CD4-positive, alpha-beta T cell treated with Interleukin-17A for 1 hour (primary cell): ENCODE results near the gene RBM8A.
A peak's percentile ranks its signal among the peaks of the same experiment; 100 is the strongest.
"Not testable (repeated sequence)": the region's sequence is repeated elsewhere in the genome, so short reads cannot be mapped to it uniquely, and the experiment has no call there.

ENCODE experiments used
- DNase-seq: peaks from one replicate; pipeline ENCODE4 v3.0.0-alpha.2; 2020

The RBM8A gene

DNA sequence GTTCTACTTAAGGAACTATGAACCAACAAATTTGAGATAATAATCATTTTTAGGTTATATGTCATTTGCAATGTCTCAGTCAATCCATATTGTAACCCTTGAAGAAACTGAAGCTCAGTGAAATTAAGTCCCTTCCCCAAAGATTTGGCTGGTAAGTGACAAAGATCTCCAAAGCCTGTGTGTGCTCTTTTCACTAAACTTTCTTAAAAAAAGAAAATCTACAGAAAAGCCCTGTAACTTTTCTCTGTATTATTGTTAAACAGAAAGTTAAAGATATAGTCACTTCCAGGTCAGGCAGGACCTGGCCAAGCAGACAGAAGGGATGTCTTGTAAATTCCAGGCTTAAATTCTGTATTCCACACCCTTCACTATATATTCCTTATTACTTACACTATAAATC lies 29.1 kb upstream of the RBM8A start:
- no peak for DNase-seq

DNA sequence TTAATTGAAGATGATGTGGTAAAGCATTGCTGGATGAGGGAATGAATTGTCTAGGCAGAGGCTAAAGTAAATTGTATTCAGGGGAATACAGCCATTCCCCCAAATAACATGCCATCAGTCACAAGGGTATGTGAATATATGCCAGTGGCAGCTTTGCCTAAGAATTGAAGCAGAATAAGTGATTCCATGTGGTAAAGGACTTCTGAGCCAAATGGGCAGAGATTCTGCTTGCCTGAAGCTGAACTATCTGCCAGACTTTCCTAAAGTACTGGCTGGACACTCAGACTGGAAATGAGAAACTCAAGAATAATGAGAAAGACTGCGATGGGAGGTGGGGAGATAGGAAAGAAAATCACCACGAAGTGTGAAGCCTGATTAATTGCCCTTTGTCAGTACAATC lies 28.2 kb upstream of the RBM8A start:
- no peak for DNase-seq

DNA sequence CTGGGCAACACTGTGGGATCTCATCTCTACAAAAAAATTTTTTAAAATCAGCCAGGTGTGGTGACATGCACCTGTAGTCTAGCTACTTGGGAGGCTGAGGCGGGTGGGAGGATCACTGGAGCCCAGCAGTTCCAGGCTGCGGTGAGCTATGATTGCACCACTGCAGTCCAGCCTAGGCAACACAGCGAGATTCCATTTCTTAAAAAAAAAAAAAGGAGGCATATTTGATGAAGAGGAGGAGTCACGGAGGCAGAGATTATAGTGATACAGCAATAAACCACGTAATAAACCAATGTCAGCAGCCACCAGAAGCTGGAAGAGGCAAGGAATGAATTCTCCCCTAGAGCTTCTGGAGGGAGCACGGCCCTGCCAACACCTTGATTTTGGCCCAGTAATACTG lies 26.6 kb upstream of the RBM8A start:
- DNase-seq, result no peak

DNA sequence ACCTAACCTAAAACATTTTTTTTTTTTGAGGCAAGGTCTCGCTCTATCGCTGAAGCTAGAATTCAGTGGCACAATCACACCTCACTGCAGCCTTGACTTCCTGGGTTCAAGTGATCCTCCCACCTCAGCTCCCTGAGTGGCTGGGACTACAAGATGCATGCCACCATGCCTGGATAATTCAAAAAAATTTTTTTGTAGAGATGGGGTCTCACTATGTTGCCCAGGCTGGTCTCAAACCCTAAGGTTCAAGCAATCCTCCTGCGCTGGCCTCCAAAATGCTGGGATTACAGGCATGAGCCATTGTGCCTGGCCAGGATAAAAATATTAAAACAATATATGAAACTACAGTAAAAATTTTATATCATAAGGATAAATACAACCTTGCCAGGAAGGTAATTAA lies 25.6 kb upstream of the RBM8A start:
- DNase-seq, result no peak

DNA sequence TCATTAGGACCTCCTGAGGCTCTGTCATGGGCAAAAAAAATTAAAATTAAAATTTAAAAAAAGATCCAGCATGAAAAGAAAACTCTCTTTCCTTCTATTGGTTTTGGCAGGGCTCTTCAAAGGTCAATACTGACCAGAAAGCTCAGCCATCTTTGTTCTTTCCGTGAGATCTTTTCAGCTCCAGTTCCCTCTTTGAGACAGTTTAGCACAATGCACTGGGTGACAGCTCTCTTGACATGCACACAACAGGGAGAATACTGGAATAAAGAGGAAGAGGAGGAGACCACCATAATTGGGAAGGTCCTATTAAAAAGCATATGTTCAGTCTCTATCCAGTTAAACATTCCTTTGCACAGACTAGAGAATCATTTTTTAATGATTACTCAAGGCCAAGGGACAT lies 24.2 kb upstream of the RBM8A start:
- DNase-seq, result no peak

DNA sequence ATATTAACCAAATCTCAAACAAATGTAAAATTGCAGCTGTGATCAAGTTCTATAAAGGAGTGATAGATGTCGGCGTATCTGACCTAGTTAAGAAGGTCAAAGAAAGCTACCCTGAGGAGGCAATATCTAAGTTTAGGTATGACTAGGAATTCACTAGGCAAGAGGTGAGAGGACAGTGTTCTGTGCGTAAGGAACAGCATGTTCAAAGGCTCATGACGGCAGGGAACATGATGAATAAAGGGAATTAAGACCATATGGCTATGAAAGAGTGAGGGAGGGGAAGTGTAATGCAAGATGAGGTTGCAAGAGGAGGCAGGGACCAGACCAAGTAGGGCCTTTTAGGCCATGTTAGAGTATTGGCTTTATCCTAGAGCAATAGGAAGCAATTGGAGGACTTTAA lies 21.9 kb upstream of the RBM8A start:
- no peak for DNase-seq

DNA sequence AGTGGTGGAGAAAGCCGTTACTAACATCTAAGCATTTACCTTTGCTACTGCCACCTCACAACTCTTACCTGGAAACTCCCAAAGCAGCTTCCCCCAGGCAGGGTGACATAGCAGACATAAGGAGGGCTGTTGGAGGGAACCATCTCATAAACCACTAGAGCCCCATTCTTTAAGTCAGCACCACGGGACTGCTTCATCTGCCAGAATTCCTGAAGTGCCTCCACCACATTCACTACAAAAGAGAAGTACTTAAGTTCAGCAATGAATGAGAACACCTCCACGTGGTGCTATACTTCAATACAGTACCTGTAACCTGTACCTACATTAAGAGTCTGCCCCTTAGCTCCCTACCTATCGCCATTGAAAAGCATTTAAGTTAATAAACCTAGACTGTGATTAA lies 20.3 kb upstream of the RBM8A start:
- DNase-seq, result no peak

DNA sequence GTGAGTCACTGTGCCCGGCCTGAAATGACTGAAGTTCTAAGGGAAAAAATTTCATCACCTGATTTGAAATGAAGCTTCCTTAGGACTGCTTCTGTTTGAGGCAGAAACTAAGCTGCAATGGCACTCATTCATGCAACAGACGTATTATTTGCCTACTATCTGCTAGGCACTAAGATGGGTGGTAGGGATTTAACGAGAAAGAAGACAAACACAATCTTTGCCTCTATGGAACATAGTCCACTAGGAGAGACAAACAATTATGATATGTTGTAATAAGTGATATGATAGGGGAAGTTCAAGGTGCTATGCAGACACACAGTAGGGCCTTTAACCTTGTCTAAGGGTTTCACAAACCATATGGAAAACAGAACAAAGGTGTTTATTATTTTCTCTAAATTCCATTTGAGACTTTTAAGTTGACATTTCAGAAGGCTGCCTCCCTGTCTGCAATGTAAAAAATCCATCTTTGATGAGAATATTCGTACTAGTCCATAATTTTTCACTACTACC lies 19.2 kb upstream of the RBM8A start:
- DNase-seq, result no peak

DNA sequence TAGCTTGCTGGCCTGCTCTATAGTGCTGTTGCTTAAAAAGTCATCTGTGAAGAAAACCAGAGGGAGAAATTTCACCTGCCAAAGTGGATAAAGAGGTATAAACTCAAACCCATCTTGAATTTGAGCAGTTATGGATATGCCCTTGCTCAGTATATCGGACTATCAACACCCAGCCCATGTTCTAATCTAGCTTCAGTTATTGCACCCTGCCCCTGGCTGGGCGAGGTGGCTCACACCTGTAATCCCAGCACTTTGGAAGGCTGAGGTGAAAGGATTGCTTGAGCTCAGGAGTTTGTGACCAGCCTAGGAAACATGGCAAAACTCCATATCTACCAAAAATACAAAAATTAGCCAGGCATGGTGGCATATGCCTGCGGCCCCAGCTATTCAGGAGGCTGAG lies 17.2 kb upstream of the RBM8A start:
- DNase-seq, result no peak

DNA sequence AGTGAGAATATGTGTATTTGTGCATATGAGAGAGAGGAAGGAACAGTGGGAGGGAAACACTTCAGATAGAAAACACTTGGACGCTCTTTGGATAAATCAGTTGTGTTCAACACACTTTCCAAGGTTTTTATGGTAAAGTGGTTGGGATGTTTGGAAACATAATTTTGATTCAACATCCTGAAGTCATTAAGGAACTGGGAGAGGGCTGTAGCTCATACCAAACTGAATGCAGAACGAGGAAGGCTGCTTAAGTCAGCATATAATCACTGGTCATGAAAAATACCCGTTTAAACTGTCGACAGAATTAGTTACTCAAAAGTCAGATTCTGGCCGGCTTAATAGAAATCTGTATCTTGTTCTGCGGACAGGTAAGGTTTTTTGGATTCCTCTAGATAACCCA lies 15.6 kb upstream of the RBM8A start:
- no peak for DNase-seq

DNA sequence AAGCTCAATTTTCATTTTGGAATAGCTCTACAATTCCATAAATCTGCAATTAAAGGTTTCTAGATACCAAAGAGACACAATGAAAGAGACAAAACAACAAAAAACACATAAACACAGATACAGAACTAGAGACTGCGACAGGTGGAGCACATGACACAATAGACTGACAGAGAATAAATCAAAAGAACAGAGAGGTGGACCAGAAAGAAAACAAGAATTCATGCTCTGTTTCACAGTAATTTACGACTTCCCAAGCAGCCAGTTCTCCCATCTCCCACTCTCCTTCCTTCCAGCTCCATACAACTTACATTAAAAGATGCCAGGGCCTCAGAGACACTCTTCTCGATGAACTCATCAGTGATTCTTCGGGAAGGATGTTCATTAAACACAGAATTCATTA lies 15.1 kb upstream of the RBM8A start:
- DNase-seq, result no peak

DNA sequence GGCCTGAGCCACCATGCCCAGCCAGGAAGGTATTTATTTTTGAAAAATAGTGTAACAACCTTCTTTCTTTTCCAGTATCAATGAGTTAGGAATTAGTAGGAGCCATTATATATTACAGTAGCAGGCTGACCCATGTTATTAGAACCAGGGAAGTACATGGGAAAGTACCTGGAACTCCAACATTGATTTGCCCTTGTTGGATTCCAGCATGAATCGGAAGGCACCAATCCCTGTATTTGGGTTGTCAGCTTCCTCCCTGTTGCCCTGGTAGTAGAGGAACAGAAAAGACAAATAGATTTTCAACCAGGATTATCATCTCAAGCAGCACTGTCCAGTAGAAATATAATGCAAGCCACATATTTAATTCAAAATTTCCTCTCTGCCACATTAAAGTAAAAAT lies 10.2 kb upstream of the RBM8A start:
- DNase-seq, result no peak

DNA sequence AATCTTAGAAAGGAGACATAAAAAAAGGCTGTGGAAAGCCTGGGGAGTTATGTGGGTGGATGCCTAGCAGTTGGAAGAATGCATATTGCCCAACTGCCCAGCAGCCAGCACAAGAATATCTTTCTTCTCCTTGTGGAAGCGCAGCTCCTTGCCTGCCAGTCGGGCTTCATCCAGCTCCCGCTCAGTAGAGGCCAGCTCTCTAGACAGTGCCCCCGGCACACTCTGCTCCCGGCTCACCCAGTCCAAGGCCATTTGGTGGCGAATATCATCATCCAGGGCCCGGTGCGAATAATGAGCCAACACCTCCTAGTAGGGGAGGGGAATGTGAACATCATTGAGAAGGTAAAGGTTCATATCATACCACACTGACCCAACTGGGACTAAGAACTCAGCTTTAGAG lies 9.0 kb upstream of the RBM8A start:
- no peak for DNase-seq

DNA sequence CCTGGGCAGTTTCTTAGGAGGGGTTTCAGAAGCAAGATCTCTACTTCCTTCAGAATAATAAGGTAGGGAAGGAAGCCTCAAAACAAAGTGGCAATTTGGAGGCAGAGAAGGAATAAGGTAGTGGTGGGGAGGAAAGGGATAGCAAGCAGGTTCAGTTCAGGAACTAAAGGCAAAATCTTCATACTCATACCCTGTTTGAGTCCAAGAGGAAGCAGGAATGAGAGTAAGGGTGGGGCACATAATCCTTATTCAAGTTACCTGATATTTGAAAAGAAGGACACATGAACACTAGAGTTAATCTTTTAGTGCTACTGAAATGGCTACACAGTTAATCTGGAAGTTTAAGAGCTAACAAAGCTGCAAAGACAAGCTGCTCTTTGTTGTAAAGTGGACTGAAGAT lies 8.4 kb upstream of the RBM8A start:
- DNase-seq, result no peak

DNA sequence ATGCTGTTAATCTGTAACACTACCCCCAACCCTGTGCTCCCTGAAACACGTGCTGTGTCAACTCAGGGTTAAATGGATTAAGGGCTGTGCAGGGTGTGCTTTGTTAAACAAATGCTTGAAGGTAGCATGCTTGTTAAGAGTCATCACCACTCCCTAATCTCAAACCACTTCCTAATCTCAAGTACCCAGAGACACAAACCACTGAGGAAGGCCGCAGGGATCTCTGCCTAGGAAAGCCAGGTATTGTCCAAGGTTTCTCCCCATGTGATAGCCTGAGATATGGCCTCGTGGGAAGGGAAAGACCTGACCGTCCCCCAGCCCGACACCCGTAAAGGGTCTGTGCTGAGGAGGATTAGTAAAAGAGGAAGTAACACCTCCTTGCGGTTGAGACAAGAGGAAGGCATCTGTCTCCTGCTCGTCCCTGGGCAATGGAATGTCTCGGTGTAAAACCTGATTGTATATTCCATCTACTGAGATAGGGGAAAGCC lies 5.3 kb upstream of the RBM8A start:
- DNase-seq, result peak; percentile 63

DNA sequence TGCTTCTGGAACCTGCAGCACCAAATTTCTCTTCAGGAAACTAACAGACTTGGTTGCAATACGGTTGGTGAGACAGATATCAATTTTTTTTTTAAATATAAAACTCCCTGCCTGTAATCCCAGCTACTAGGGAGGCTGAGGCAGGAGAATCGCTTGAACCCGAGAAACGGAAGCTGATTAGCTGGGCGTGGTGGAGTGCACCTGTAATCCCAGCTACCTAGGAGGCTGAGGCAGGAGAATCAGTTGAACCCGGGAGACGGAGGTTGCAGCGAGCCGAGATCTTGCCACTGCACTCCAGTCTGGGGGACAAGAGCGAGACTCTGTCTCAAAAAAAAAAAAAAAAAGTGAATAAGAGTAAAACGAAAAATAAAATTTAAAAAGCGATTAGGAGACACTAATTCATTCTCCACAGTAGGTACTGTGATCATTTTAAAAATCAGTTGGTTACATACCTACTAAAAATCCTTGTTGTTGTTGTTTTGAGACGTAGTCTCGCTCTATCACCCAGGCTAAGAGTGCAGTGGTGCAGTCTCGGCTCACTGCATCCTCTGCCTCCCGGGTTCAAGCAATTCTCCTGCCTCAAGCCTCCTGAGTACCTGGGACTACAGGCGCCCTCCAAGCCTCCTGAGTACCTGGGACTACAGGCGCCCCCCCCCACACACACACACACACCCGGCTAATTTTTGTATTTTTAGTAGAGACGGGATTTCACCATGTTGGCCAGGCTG lies 796 bp upstream of the RBM8A start:
- DNase-seq, result no peak

DNA sequence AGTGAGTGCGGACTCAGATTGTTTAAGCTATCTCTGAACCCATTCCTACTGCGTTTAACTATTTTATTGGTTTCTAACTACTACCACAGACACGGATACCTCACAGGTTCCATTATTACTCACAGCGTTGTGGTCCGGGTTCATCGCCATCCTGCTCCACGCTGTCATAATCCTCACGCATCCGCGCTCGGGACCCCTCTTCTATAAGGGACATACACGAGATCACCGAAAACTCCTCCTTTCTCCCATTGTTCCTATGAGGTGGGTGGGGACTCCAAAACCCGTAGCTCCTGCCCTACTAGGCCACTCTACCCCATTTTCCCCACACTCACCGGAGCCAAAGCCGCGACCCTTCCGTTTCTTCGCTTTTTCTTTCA lies 610 bp downstream of the RBM8A start:
- no peak for DNase-seq

DNA sequence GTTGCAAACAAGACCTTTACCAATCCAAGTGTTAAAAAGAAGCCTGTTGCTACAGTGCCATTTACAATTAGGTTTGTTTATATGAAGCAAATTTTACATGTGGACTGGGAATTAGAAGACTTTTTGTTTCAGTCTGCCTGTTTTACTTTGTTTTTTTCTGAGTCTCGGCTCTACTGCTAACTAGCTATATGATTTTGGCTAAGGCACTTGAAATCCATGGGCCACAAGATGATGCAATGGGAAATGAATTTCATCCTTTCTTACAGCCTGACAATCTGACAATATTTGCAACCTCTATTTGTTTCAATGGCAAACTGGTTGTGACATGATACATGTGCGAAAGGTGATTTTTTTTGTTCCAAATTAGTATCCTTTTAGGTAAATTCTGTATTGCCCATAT lies 5.0 kb downstream of the RBM8A start:
- no peak for DNase-seq

DNA sequence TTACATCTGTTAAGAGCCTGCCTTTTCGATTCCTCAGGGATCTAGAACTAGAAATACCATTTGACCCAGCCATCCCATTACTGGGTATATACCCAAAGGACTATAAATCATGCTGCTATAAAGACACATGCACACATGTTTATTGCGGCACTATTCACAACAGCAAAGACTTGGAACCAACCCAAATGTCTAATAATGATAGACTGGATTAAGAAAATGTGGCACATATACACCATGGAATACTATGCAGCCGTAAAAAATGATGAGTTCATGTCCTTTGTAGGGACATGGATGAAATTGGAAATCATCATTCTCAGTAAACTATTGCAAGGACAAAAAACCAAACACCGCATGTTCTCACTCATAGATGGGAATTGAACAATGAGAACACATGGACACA lies 7.0 kb downstream of the RBM8A start:
- not testable (repeated sequence) for DNase-seq

DNA sequence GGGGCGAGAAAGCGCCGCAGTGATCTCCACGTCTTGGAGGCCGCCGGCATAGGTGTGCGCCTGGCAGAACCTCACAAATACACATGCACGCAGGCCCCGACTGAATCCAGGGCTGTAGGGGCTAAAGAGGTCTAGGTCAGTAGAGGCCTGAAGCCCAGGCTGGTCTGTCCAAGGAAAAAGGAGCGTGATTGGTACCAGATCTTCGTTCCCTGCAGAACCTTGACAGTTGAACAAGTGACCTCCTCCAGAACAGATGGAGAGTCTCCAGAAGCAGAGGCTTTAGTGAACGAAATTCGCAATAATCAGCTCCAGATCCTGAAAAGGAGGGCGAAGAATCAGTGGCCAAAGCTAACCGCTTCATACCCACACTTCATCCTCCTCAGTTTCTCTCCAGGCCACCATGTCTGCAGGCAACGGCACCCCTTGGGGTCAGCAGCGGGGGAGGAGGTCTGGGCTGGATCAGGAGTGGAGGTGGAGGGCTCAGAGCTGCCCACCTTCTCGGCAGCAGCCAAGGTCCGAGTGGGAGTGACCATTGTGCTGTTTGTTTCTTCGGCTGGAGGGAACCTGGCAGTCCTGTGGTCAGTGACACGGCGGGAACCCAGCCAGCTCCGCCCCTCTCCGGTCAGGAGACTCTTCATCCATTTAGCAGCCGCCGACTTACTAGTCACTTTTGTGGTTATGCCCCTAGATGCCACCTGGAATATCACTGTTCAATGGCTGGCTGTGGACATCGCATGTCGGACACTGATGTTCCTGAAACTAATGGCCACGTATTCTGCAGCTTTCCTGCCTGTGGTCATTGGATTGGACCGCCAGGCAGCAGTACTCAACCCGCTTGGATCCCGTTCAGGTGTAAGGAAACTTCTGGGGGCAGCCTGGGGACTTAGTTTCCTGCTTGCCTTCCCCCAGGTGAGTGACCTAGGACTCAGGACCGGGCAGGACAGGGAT lies 8.0 kb downstream of the RBM8A start:
- peak; percentile 24 for DNase-seq

DNA sequence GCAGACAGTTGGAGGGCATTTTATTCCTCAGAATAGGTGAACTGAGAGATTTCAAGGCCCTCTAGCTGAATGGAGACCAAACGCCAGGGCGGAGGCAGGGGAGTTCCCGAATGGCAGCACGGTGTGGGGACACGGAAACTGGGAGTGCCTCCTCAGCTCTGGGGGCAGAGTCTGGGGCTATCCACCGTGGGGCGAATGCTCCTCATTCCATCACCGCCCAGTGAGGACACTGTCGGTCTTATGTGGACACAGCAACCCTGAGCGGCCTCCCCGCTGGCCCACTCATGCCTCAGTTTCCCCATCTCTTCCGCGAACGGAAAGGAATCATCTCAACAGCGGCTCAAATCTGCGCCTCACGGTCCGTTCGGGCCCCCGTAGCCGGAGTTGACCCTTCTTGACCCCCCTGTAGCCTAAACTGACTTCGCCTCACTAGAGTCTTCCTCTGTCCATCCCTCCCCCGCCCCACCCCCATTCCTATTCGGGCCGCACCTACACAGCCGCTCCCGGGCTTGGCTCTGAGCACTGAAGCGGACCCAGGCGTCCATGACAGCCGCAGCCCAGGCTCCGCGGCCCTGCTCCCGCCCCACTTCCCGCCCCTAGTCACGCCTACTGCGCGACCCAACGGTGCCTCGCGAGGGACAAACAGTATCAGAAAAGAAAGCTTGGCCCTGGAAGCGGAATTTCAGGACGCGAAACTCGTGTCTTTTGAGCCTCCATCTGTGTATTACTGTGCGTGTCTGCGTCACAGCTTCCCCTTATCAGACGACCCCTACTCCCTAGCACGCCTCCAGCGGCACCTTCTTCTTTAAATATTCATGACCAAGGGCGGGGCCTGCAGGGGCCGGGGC lies 8.9 kb downstream of the RBM8A start, which contains the start of gene PEX11B:
Gene PEX11B, minus strand, starts transcription at position 574 of the 848 bp plus-strand sequence. Its CDS starts 29 bp downstream, at position 545.
- peak; percentile 95 for DNase-seq

DNA sequence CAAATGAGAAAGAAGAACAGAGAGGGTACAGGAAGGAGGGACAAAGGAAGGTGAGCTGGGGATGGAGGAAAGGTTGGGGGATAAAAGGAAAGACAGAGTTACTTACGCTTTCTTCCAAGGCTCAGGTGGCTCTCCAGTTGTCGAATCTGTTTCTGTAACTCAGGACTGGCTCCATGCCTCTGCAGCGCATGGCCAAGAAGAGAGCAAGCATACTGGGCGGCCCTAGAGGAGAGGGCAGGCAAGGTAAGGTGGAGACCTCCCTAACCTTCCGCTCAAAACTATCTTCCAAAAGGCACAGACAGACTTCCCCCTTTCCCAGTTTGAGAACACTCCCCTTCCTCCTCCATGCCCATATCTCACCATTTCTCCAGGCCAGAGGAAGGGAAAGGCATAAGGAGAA lies 9.7 kb downstream of the RBM8A start:
- DNase-seq, result no peak

DNA sequence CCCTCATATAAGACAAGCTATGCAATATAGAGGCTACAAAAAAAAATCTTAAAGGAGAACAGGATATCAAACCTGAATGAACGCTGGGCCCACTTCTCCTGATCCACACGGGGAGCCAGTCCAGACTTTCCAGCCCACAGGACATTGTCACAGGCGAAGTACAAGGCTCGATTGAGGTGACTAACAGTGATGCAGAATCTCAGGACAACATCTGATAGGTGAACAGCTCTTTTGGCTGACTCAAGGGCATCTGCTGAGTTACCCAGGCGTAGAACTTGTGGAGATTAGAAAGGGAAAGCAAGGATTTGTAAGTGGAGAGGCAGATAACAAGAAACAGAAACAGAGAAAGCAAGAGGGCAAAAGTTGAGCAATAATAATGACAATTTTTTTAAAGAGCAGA lies 10.5 kb downstream of the RBM8A start:
- no peak for DNase-seq
